Ureter (tissue), 1 donor: Measurements from ENCODE around the gene FXYD5. TPM values are rescaled to one million over a fixed set of nuclear protein-coding genes. Genes with fewer than 3 reads are reported as not detected.
A peak's percentile ranks its signal among the peaks of the same experiment; 100 is the strongest.

Experiments
- DNase-seq: peaks from one replicate; pipeline ENCODE4 v3.0.0-alpha.2; 2020; ENCODE audit warnings: low spot score
- total RNA-seq: library from RNA; stranded (reverse); gene quantifications from one replicate; pipeline ENCODE4 v1.2.4, GENCODE V29; 2023
- donor health status: DM: yes; HTN: yes; CAD: no.

Gene FXYD5, protein sequence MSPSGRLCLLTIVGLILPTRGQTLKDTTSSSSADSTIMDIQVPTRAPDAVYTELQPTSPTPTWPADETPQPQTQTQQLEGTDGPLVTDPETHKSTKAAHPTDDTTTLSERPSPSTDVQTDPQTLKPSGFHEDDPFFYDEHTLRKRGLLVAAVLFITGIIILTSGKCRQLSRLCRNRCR
- total RNA-seq = 136 TPM

DNA sequence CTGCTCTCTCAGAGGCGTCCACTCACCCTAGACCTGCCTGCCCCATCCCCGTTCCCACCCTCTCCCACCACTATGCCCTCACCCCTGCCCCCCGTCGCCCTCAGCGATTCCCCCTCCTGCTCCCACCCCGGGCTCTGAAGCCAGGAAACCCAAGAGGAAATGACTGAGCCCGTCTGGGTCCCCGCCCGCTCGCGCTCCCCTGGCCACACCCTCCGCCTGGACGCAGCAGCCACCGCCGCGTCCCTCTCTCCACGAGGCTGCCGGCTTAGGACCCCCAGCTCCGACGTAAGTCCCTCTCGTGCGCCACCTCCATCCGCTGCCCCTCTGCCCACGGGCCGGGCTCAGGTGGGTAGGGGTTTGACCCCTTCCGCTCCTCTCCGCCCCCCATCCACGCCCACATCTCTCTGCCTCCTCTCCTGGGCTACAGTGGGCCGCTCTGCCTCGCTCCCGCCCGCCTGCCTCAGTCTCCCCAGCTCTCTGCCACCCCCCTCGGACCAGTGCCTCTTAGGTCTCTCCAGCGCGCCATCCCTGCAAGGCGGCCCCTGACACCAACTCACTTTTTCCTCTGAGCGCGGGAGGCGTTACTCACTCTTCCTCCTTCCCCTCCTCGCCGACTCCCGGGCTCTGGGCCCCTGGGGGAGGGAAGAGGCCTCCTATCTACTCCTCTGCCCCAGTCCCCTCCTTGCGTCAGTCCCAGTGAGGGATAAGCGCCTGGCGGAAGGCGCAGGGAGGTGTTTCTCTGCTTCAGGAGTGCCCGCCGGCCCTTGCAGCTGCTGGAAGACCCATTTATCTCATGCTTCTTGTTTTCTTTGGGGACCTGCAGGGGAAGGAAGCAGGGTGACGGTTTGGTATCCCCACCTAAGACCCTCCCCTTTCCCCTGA lies at the start of gene FXYD5:
Gene FXYD5, plus strand, starts transcription at position 211 of the 882 bp plus-strand sequence. CDS start 816 bp downstream, outside the sequence.
- peak; percentile 81 for DNase-seq

DNA sequence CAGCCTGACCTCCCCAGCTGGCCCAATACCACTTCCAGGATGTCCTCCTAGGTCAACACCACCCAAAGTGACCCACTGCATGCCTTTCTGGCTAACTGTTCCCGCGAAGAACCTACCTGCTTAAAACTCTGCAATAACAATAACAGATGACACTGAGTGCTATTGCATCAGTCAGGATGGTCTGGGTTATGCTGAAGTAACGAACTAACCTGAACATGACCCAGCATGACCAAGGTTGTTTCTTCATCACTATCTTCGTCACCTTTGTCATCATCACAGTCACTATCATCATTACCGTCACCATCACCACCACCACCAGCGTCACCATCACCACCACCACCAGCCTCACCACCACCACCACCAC lies 49.5 kb upstream of the FXYD5 start:
- DNase-seq = no peak

DNA sequence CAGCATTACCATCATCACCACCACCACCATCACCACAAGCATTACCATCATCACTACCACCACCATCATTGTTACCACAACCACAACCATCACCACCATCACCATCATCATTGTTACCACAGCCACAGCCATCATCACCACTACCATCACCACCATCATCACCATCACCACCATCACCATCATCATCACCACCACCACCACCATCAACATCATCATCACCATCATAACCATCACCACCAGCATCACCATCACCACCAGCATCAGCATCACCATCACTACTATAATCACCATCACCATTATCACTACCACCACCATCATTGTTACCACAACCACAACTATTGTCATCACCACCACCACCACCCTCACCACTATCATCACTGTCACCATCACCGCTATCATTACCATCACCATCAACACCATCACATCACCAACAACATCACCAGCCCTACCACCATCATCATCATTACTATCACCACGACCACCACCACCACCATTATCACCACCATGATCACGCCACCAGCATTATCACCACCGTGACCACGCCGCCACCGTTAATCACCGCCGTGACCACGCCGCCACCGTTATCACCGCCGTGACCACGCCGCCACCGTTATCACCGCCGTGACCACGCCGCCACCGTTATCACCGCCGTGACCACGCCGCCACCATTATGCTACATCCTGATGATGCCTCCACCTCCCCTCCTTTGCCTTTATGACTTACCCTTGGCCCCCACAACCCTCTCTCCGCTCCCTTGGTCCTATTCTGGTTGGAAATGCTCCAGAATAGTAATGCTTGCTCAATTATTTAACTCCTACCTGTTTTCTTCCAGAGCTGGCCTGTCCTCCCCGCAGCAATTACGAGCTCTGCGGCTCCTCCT lies 48.9 kb upstream of the FXYD5 start:
- no peak for DNase-seq

DNA sequence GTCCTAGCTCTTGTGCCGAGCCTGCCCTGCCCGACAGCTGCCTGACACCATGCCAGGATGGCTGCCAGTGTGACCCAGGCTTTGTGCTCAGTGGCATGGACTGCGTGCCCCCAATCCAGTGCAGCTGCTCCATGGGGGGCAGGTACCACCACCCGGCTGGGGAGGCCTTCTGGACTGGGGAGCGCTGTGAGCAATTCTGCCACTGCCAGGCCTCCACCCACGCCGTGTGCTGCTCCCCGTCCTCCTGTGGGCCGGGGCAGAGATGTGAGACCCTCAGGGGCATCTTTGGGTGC lies 48.3 kb upstream of the FXYD5 start:
- DNase-seq = no peak

DNA sequence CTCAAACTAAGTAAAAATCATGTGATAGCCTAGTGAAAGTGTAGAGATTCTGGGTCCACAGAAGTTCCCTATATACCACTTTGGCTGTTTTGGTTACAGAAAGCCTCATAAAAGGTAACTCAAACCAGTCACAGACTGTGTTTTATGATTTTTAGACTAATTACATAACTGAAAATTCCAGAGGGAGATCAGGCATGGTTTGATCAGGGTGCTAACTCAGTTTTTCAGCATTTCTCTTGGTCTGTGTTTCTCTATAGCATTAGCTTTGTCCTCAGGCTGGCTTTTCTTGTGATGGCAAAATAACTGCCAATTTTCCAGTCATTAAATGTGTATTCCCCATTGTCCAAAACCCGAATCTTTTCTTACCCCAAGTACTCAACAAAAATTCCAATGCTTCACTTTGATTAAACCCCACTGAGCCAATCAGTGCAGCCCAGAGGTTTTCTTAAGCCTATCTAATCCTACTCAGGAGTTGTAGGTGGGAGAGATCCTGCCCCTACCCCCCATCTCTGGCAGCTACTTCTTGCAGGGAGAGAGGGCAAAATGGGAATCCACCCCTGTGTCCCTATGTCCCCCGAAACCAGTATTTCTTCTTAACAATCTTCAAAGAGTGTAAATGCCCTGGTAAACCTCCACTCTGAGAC lies 47.5 kb upstream of the FXYD5 start:
- DNase-seq = no peak

DNA sequence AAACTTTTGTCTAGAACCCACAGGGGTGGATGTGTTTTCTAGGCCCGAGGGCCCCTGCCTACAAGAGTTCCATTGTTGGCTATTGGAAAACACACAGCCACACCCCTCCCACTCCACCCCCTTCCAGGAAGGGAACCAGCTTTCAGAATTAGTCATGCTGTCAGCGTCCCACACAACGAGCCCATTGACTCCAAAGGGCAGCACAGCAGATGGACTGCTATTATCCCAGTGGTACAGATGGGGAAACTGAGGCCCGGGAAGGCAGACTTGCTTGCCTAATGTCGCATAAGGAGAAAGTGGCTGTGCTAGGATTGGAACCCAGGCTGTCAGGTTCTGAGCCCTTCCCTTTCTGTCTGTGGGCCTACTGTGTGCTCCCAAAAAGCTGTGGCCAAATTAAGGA lies 47.0 kb upstream of the FXYD5 start:
- DNase-seq = no peak

DNA sequence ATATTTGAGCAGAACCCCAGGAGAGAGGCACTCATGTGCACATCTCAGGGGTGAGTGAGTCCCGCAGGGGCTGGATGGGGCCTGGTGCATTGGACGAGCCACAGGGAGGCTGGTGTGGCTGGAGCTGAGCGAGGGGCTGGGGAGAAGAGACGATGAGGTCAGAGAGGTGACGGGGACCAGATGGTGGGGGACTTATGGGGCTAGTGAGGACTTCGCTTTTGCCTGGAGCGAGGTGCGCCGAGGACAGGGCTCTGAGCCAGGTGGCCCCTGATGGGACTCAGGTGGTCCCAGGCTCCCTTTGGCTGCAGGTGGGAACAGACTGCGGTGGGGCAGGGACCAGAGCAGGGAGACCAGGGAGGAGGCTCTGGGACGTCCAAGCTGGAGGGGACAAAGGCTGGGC lies 45.8 kb upstream of the FXYD5 start:
- DNase-seq = no peak

DNA sequence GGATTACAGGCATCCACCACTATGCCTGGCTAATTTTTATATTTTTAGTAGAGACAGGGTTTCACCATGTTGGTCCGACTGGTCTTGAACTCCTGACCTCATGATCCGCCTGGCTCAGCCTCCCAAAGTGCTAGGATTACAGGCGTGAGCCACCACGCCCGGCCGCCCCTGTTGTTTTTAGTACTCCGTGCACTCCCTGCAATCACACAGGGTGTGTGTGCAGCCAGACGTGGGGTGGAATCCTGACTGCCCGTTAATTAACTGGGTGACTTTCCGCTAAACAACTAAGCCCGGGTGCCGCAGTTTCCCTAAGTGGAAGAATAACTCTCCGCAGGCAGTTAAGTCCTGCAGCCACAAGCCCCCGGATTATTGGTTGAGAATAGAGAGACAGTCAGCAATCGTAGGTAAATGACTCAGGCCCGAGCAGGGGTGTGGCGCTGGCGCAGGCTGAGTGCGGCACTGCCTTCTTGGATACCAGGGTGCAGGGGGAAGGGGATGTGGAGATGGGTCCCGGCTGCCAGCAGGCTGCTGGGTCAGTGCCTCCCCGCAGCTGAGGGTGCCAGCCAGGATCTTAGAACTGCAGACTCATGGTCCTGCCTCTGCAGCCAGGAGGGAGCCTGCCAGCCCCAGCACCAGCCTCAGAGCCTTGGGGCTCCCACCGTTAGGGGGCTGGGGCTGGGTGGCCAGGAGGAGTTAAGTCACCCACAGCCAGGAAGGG lies 45.0 kb upstream of the FXYD5 start:
- no peak for DNase-seq

DNA sequence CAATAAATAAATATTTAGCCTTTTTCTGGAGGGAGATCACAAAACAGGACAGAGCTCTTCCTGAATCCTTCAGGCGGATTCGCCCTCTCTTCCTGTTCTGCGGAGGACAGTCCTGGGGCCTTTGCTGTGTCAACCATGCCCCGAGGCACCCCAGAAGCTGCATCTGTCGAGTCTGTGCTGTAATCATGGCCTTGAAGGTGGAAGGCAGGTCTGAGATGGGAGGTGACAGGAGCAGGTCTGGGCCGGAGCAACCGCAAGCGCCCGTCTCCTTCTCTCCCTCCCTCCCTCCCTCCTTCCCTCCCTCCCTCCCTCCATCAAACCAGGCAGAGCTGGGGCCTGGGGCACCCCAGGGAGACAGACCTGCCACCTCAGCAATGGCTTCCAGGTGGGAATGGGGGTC lies 43.6 kb upstream of the FXYD5 start:
- DNase-seq = no peak

DNA sequence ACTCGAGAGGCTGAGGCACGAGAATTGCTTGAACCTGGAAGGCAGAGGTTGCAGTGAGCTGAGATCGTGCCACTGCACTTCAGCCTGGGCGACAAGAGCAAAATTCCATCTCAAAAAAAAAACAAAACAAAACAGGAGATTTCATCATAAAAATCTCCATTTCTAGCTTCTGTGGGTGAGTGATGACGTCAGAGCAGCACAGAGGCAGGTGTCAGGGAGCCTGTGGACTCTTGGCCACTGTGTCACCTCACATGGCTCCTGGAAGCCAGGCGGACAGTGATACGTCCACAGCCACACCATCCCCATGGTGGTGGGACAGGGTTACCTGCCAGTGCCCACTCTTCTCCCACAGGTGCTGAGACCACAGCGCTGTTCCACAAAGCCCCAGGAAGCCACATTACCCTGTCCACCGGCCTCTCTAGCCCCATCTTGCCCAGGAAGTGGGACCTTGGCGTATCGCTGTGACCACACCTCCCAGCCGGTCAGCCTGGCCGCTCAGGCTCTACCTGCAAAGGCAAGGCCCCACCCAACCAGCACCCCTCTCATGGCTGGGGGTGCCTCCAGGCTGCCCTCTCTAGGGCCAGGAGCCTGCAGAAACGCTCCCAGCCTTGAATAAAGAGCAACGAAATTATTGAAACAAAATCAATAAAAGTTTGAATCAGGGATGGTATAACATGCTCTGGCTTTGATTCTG lies 41.4 kb upstream of the FXYD5 start:
- no peak for DNase-seq

DNA sequence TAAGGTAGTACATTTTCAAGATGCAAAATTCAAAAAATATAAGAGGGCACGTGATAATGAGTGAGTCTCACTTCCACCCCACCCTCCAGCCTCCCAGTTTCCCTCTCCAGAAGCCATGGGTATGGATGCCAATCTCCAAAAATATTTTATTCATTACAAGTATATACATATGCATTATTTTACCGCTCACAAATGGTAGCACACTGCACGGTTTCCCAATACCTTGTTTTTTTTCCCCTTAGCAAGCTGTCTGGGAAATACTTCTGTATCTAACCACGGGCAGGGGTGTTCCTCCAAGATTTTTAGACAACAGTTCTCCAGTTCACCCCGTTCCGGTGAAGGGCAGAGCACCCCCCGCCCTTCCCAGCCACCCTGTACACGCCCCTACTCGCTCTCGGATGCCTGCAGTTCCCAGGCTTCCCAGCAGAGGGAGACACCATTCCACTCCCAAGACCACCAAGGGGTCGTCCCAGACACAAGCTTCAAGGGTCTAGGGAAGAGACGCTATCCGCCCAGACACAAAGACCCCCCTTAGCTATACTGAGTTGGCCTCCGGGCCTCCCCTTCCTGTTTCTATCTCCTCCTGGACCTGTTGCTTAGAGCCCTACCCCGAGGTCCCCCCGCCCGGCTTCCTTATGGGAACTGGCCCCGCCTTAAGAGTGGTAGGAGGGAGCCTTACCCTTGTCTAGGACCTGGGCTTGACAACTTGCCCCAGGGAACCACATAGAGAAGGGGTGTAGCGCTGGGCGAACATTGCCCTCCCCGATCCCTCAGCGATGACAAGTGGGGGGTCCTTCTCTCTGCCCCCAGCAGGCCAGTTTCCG lies 40.0 kb upstream of the FXYD5 start:
- DNase-seq = peak; percentile 77

DNA sequence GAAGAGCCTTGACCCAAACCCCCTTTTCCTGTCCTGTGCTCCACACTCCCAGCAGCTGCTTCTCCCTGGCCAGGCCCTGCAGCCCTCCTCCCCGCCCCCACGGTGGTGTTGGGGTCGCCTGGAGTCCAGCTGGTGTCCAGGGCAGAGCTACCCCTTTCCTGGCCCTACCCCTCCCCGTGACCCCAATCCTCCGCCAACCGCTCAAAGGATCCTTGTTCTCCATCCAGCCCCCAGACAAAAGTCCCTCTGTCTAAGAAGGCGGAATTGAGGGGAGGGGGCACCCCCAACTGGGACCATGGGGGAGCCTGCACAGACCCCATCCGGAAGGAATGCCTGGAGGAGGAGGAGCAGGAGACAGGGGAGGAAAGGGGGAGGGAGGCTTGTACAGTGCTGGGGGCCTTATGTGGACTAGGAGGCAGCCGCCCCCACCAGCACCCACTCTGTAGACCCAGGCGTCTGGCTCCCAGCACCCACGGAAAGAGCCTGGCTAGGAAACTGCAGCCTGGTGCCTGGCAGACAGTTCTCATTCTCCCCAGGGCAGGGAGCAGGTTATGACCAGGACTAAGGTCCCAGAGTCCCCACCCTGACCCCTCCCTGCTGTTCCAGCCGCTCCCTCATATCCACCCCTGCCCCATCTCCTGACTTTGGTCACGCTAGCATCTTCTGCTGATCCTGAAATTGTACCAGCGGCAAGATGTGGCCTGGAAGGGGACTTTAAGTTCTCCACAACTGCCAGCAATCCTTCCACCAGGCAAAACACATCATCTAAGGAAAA lies 39.2 kb upstream of the FXYD5 start, which contains the start of gene FXYD3:
Gene FXYD3, plus strand, starts transcription at position 647 of the 775 bp plus-strand sequence. CDS start 3,554 bp downstream, outside the sequence.
- DNase-seq = no peak

DNA sequence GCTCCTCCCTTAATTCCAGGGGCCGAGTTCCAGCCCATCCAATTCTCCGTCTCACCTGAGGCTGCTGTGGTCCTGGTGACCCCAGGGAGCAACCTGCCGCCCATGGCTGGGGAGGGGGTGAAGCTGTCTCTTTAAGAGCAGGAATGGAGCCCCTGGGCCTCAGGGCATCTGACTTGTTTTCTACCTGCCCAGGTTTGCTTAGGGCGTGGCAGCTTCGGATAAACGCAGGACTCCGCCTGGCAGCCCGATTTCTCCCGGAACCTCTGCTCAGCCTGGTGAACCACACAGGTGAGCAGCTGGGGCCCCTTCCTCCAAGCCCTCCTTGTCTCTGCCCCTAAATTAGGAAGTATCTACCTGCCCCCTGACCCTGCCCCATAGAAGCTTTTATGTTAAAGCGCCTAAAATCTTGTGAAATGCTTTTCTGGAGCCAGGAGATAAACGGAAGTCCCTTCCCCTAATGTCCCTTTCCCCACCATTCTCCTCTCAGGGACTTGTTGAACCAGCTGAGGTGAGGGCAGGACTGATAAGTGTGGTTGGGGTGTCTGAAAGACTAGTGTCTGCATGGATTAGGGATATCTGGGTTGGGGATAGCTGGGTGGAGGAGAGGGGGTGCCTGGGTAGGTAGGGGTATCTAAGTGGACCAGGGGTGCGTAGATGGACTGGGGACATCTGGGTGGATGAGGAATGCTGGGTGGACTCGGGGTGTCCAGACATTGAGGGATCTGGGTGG lies 38.3 kb upstream of the FXYD5 start:
- DNase-seq = peak; percentile 75

DNA sequence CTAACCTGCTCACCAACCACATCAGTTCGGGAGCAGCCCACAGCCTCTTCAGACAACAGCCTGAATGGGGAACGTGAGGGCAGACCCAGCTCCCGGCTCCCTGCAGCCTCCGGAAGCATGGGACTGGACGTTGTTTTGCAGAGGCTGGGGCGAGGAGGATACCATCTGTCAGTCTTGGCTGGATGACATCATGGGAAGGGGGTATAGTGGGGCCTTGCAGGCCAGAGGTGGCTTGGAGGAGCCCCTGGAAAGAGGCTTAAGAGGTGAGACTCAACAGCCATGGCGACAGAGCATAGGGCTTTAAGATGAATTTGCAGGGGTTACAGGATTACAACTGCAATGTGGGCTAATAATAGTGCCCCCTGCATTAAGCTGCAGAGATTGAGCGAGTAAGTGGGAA lies 37.4 kb upstream of the FXYD5 start:
- no peak for DNase-seq

DNA sequence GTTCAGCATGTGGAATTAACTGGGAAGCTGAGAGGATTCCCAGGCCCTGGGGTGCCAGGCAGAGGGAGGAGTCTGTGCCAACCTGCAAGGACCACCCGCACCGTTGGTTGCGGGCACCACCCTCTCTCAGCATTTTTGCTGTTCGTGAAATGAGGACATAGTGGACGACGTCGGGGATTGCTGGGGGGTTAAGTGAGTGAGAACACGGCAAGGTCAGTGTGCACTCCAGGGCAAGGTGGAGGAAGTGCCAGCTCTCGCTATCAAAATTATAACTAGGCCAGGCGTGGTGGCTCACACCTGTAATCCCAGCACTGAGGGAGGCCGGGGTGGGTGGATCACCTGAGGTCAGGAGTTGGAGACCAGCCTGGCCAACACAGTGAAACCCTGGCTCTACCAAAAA lies 36.7 kb upstream of the FXYD5 start:
- no peak for DNase-seq

DNA sequence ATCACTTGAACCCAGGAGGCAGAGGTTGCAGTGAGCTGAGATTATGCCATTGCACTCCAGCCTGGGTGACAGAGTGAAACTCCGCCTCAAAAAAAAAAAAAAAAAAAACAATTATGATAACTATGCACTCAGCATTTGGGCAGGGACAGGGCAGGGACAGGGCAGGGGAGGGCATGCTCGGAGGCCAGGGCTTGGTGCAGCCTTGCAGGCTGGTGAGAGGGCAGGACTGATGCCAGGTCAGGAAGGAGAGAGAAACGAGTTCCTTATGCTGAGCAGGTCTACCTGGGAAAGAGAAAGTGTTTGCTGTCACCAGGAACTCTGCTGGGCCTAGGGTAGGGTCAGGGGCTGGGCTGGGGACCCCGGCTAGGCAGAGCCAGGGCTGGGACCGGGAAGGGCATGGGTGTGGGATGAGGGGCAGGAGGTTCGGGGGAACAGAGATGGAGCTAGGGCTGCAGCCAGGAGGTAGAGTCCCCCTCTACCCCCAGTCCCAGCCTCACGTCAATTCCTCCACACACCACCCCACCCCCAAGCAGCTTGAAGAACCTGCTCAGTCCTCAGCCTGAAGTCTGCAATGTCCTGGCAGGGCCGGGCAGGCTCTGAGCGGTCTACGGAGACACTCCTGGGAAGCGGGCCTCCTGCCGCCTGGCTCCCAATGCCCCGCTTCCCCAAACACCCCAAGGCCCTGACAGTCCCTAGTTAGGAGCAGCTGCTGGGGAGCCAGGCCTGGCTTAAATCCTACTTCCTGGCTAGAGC lies 36.1 kb upstream of the FXYD5 start:
- DNase-seq = peak; percentile 77

DNA sequence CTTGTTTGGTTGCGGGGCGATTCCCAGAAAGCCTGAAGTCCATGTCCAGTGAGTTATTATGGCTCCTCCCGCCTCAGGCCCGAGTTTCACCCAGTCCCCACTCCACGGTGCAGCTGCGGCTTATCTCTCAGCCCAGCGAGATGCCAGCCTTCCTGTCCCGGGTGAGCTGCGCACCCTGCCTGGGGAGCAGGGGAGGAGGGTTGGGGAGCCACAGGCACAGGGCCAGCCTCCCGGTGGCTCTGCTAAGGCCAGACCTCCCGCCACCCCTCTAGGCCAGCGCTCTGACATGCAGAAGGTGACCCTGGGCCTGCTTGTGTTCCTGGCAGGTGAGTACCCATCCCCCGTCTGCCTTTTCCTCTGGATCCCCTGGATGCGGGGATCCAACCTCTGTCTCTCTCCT lies 35.4 kb upstream of the FXYD5 start:
- no peak for DNase-seq
